Spleen (tissue), 11 donors: ENCODE measurements around the gene C6orf62. TPM values are rescaled to one million over a fixed set of nuclear protein-coding genes. Genes with fewer than 3 reads are reported as not detected.
"Not testable (repeated sequence)": the region's sequence is repeated elsewhere in the genome, so short reads cannot be mapped to it uniquely, and the experiment has no call there.

Experiments used
- DNase-seq: peaks from one replicate; pipeline ENCODE4 v3.0.0-alpha.2; 2020
- H3K27ac ChIP-seq, 8 donors: fragments of 200-600 bp; sonication (generic) in 7 of 8; 1 replicate in 4 of 8; 2 replicates in 4 of 8; pipeline versions ENCODE4 v1.5.0 to v1.8.0; 2016 to 2021; ENCODE audit warnings: inconsistent platforms in 4 of 8, mild to moderate bottlenecking in 4 of 8, moderate library complexity in 1 of 8
- H3K27me3 ChIP-seq, 7 donors: fragments of 200-600 bp; sonication (generic) in 6 of 7; replicated peaks in 1 of 7; 1 replicate in 4 of 7; 2 replicates in 3 of 7; pipeline versions ENCODE4 v1.5.0 to v1.8.0; 2016 to 2021; ENCODE audit warnings: inconsistent platforms in 3 of 7, mild to moderate bottlenecking in 1 of 7
- H3K36me3 ChIP-seq, 6 donors: fragments of 200-600 bp; sonication (generic) in 5 of 6; 1 replicate in 4 of 6; 2 replicates in 2 of 6; pipeline versions ENCODE4 v1.5.0 to v1.8.0; 2016 to 2021; ENCODE audit warnings: inconsistent platforms in 2 of 6
- H3K4me1 ChIP-seq, 6 donors: fragments of 200-600 bp; sonication (generic) in 5 of 6; 1 replicate in 3 of 6; 2 replicates in 3 of 6; pipeline versions ENCODE4 v1.5.0 to v1.8.0; 2016 to 2021; ENCODE audit warnings: inconsistent platforms in 3 of 6
- H3K4me3 ChIP-seq, 8 donors: fragments of 200-600 bp; sonication (generic) in 7 of 8; 1 replicate in 4 of 8; 2 replicates in 4 of 8; pipeline versions ENCODE4 v1.5.0 to v1.8.0; 2016 to 2021; ENCODE audit warnings: inconsistent platforms in 4 of 8, mild to moderate bottlenecking in 4 of 8, moderate library complexity in 2 of 8
- H3K9me3 ChIP-seq, 8 donors: fragments of 200-600 bp; sonication (generic) in 7 of 8; 1 replicate in 4 of 8; 2 replicates in 4 of 8; pipeline versions ENCODE4 v1.5.0 to v1.8.0; 2016 to 2021; ENCODE audit warnings: inconsistent platforms in 4 of 8
- POLR2A ChIP-seq, 3 donors: fragments of 450-650 bp; IDR thresholded peaks; one replicate each; pipeline ENCODE4 v1.5.1; 2017; ENCODE audit warnings: antibody characterized with exemption in 3 of 3, mild to moderate bottlenecking in 1 of 3
- POLR2AphosphoS5 ChIP-seq, 3 donors: sonication (generic); formaldehyde crosslinking; IDR thresholded peaks; one replicate each; pipeline ENCODE4 v1.5.1; 2017; ENCODE audit warnings: antibody characterized with exemption in 3 of 3
- WGBS, 5 donors: extraction: QIAGEN DNeasy Blood & Tissue Kit in 3 of 5; methylation state at CpG; one replicate each; pipeline versions ENCODE4 v1.1.5 to v1.1.7; 2013 to 2018; 5-methylcytosine and 5-hydroxymethylcytosine counted together
- intact Hi-C: fragments of 100-400 bp; cut with DNase I; formaldehyde crosslinking; loops from one replicate; pipeline ENCODE4 v1.15.0; 2023; ENCODE audit warnings: low total_unique reads
- polyA plus RNA-seq, 3 donors: library from polyadenylated mRNA; stranded (reverse); fragments of 200-250 nt; gene quantifications; one replicate each; pipeline ENCODE4 v1.2.1, GENCODE V29; 2013
- total RNA-seq, 7 donors: library from RNA; depleted of rRNA in 3 of 7; stranded (reverse); fragments of >200 nt in 3 of 7; fragmentation: NEBNext Ultra II Directional in 4 of 7; extraction: Animal tissue kit (Norgen Biotek cat#: 25700) in 4 of 7; gene quantifications; one replicate each; pipeline versions ENCODE4 v1.1.0 to v1.2.1, GENCODE V29; 2016 to 2021
- TF ChIP-seq, protein P1 (sequence below), 11 experiments: fragments of 200-600 bp in 7 of 11; fragments of 450-650 bp in 4 of 11; sonication (generic) in 4 of 11; IDR thresholded peaks in 8 of 11; conservative IDR thresholded peaks in 3 of 11; 1 replicate in 7 of 11; 2 replicates in 4 of 11; pipeline versions ENCODE4 v1.4.0 to v1.8.0; 2016 to 2021; ENCODE audit warnings: antibody characterized with exemption in 11 of 11, inconsistent platforms in 4 of 11, mild to moderate bottlenecking in 1 of 11
- donor health status: healthy with polysubstance abuse.
- donor health status: DM: no; HTN: no; CAD: no; lungs with moderate emphysema.
- donor health status: DM: no; HTN: no; CAD: no.
- donor health status: Bipolar disorder and iron deficiency.
- donor health status: healthy.
- donor health status: DM: no; HTN: no; CAD: no.
- donor health status: DM: yes; HTN: yes; CAD: no.

Gene C6orf62
- total and polyA plus RNA-seq, 10 donors: 75.5 to 193 (median 136) TPM

DNA sequence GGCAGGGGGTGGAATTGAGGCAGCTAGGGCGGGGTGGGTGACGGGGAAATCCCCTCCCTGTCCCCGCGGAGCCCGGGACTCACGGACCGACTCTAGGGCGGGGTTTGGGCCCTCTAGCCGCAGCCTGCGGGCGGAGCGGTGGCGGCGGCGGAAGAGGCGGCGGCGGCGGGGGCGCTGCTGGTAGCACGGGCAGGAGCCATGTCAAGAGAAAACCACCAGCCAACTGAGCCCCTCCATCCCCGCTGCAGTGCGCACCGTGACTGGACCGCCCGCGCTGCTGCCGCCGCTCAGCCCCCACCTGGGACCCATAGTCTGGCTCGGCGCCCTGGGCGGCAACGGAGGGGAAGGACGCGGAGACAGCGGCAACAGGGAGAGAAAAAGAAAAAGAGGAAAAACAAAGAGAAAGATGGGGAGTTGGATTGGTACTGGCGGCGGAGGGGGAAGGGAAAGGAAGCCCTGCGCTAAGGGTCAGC lies 1.2 kb upstream of the C6orf62 start:
- peak overlapping the region; percentile 98 to 100 (median 100) for H3K27ac ChIP-seq
- H3K4me3 ChIP-seq: peak overlapping the region; percentile 49 to 83 (median 70)
- no peaks in the 10 kb centered on the region for H3K27me3 ChIP-seq
- TF ChIP-seq POLR2AphosphoS5 (IDR thresholded peaks at IDR 0.05): no peak
- peak in 1 of 3 donors; percentile 24 for TF ChIP-seq POLR2A (IDR thresholded peaks at IDR 0.05)
- intact Hi-C loops: loop anchor here (10.0 kb wide), 1 partner anchor 55 kb away; the partner anchor contains the start of gene GMNN
- H3K4me1 ChIP-seq: peaks cover 26 to 55% (median 50%) of the 10 kb centered on the region in 6 donors
- H3K9me3 ChIP-seq: no peaks in the 10 kb centered on the region
- 0 to 1% (median 0%) methylated on average over 18 to 39 of the region's 39 CpGs for WGBS, 5 donors
- peaks cover 0 to 37% (median 17%) of the 10 kb centered on the region in 6 donors for H3K36me3 ChIP-seq
- DNase-seq: peak; percentile 95

DNA sequence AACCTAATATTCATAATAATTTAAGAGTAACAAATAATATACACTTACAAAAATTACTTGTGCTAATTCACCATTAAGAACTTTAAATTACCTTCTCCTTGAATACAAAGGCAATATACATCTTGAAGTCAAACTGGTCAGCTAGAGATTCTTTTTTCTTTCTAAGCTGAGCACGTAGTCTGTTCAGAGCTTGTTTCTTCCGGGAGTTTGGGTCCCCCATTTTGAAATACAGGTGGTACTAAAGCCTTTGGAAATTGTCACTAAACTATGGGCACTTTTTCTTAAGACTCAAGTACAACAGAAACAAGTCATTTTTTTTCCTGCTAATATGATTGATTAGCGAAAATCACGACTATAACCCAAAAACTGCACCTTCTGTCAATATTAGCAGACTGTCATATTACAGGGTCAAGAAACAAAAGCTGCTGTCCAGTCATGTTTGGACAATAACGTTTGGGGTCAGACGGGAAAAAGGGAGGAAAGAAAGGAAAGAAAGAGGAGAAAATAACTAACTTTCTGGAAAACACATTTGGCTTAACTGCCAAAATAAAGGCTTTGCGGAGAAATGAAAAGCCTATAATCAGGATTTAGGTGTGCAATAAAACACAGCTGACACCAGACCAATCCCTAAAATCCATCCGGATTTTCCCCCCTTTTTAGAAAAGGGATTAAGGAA lies 367 bp downstream of the C6orf62 start:
- H3K4me1 ChIP-seq: peaks cover 42 to 70% (median 66%) of the 10 kb centered on the region in 6 donors
- intact Hi-C loops: no loop called here
- H3K9me3 ChIP-seq: no peaks in the 10 kb centered on the region
- no peaks in the 10 kb centered on the region for H3K27me3 ChIP-seq
- peak overlapping the region; percentile 49 to 83 (median 70) for H3K4me3 ChIP-seq
- H3K27ac ChIP-seq: peak overlapping the region; percentile 98 to 100 (median 100)
- 16 to 28% (median 22%) methylated on average over 8 of the region's 8 CpGs for WGBS, 5 donors
- TF ChIP-seq POLR2A (IDR thresholded peaks at IDR 0.05): no peak
- TF ChIP-seq, protein P1, sequence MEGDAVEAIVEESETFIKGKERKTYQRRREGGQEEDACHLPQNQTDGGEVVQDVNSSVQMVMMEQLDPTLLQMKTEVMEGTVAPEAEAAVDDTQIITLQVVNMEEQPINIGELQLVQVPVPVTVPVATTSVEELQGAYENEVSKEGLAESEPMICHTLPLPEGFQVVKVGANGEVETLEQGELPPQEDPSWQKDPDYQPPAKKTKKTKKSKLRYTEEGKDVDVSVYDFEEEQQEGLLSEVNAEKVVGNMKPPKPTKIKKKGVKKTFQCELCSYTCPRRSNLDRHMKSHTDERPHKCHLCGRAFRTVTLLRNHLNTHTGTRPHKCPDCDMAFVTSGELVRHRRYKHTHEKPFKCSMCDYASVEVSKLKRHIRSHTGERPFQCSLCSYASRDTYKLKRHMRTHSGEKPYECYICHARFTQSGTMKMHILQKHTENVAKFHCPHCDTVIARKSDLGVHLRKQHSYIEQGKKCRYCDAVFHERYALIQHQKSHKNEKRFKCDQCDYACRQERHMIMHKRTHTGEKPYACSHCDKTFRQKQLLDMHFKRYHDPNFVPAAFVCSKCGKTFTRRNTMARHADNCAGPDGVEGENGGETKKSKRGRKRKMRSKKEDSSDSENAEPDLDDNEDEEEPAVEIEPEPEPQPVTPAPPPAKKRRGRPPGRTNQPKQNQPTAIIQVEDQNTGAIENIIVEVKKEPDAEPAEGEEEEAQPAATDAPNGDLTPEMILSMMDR (IDR thresholded peaks at IDR 0.05 in 8 of 11, conservative IDR thresholded peaks at IDR 0.05 in 3 of 11): no peak
- no peak for TF ChIP-seq POLR2AphosphoS5 (IDR thresholded peaks at IDR 0.05)
- H3K36me3 ChIP-seq: peaks cover 0 to 53% (median 32%) of the 10 kb centered on the region in 6 donors
- no peak for DNase-seq

DNA sequence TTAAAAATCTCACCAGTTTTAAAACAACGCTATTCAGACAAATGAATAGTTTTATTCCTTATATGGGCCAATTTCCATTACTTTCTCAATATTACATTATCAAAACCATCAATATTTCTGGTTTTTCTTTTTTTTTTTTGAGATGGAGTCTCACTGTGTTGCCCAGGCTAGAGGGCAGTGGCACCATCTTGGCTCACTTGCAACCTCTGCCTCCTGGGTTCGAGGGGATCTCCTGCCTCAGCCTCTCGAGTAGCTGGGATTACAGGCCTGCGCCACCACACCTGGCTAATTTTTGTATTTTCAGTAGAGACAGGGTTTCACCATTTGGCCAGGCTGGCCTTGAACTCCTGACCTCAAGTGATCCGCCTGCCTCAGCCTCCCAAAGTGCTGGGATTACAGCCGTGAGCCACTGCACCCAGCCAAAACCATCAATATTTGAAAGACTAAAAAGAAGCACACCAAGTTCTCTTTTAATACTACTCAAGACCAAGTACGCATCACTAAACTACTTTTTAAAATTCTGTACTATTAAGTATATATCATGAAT lies 2.3 kb downstream of the C6orf62 start:
- H3K9me3 ChIP-seq, H3K27me3 ChIP-seq, DNase-seq, intact Hi-C loops: not testable (repeated sequence)
- Histone ChIP-seq H3K4me1 (peaks cover 42 to 80% (median 77%) of the 10 kb centered on the region in 6 donors), H3K27ac (peak overlapping the region in 5 of 8 donors; percentile 23 to 100 (median 100)), H3K36me3 (peaks cover 0 to 72% (median 50%) of the 10 kb centered on the region in 6 donors), H3K4me3 (peak overlapping the region in 7 of 8 donors; percentile 4 to 83 (median 71))
- 83 to 94% (median 85%) methylated on average over 7 of the region's 7 CpGs for WGBS, 5 donors

DNA sequence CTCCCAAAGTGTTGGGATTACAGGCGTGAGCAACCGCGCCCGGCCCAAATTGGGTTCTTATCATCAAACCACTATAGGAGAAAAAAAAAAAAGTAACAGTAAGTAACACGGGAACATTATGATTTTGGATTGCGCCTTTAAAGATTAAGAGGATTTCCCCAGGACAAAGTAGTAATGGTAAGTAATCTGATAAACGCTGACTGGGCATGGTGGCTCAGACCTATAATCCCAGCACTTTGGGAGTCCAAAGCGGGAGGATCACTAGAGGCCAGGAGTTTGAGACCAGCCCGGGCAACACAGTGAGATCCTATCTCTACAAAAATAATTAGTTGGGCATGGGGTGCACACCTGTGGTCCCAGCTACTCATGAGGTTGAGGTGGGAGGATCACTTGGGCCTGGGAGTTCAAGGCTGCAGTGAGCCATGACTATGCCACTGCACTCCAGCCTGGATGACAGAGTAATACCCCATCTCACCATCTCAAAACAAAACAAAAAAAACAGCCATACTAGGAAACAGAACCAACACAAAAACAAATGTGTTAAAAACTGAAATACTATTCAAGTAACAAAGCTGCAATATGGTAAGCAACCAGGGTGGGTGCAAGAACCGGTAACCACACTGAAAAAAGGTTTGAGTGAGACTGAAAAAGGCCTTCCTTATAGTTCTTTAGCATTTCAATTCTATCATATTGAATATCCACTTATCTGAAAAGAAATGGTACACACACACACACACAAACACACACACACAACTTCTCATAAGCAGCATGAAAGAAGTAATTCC lies 8.2 kb downstream of the C6orf62 start:
- H3K9me3 ChIP-seq: no peaks in the 10 kb centered on the region
- peaks cover 0 to 100% (median 97%) of the 10 kb centered on the region in 6 donors for H3K36me3 ChIP-seq
- no peak overlapping the region for H3K4me3 ChIP-seq
- no peak for DNase-seq
- 93 to 96% (median 94%) methylated on average over 10 of the region's 10 CpGs for WGBS, 5 donors
- TF ChIP-seq, protein P1 (IDR thresholded peaks at IDR 0.05 in 8 of 11, conservative IDR thresholded peaks at IDR 0.05 in 3 of 11): no peak
- no peak for TF ChIP-seq POLR2AphosphoS5 (IDR thresholded peaks at IDR 0.05)
- TF ChIP-seq POLR2A (IDR thresholded peaks at IDR 0.05): no peak
- no peaks in the 10 kb centered on the region for H3K27me3 ChIP-seq
- intact Hi-C loops: no loop called here
- H3K27ac ChIP-seq: peak overlapping the region in 1 of 8 donors; percentile 35
- H3K4me1 ChIP-seq: peaks cover 24 to 95% (median 71%) of the 10 kb centered on the region in 6 donors
